IgD-negative memory B cell (primary cell): Measurements from ENCODE around the gene KCNH2. TPM values are rescaled to one million over a fixed set of nuclear protein-coding genes. Genes with fewer than 3 reads are reported as not detected.
"Not testable (repeated sequence)": the region's sequence is repeated elsewhere in the genome, so short reads cannot be mapped to it uniquely, and the experiment has no call there.

ENCODE experiments used
- H3K27ac Mint-ChIP-seq, 3 donors: one replicate each; pipeline ENCODE4 v1.8.0; 2020 to 2022; ENCODE audit warnings: mild to moderate bottlenecking in 3 of 3, mixed read lengths in 3 of 3, moderate library complexity in 1 of 3
- H3K27me3 Mint-ChIP-seq: one replicate; pipeline ENCODE4 v1.8.0; 2021; ENCODE audit warnings: mixed read lengths
- H3K36me3 Mint-ChIP-seq: one replicate; pipeline ENCODE4 v1.8.0; 2020; ENCODE audit warnings: mild to moderate bottlenecking, mixed read lengths
- H3K4me1 Mint-ChIP-seq, 3 donors: one replicate each; pipeline ENCODE4 v1.8.0; 2020 to 2022; ENCODE audit warnings: mixed read lengths in 3 of 3, mild to moderate bottlenecking in 1 of 3
- H3K4me3 Mint-ChIP-seq, 4 donors: one replicate each; pipeline ENCODE4 v1.8.0; 2020 to 2022; ENCODE audit warnings: mild to moderate bottlenecking in 4 of 4, mixed read lengths in 4 of 4, moderate library complexity in 3 of 4
- H3K9me3 Mint-ChIP-seq, 3 donors: one replicate each; pipeline ENCODE4 v1.8.0; 2020 to 2021; ENCODE audit warnings: mixed read lengths in 3 of 3, mild to moderate bottlenecking in 1 of 3
- polyA plus RNA-seq: library from polyadenylated mRNA; unstranded; fragments of 300-500 nt; fragmentation: Illumina TruSeq; gene quantifications from one replicate; pipeline ENCODE4 v1.2.3, GENCODE V29; 2021

KCNH2 gene, protein sequence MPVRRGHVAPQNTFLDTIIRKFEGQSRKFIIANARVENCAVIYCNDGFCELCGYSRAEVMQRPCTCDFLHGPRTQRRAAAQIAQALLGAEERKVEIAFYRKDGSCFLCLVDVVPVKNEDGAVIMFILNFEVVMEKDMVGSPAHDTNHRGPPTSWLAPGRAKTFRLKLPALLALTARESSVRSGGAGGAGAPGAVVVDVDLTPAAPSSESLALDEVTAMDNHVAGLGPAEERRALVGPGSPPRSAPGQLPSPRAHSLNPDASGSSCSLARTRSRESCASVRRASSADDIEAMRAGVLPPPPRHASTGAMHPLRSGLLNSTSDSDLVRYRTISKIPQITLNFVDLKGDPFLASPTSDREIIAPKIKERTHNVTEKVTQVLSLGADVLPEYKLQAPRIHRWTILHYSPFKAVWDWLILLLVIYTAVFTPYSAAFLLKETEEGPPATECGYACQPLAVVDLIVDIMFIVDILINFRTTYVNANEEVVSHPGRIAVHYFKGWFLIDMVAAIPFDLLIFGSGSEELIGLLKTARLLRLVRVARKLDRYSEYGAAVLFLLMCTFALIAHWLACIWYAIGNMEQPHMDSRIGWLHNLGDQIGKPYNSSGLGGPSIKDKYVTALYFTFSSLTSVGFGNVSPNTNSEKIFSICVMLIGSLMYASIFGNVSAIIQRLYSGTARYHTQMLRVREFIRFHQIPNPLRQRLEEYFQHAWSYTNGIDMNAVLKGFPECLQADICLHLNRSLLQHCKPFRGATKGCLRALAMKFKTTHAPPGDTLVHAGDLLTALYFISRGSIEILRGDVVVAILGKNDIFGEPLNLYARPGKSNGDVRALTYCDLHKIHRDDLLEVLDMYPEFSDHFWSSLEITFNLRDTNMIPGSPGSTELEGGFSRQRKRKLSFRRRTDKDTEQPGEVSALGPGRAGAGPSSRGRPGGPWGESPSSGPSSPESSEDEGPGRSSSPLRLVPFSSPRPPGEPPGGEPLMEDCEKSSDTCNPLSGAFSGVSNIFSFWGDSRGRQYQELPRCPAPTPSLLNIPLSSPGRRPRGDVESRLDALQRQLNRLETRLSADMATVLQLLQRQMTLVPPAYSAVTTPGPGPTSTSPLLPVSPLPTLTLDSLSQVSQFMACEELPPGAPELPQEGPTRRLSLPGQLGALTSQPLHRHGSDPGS
- polyA plus RNA-seq = 2.5 TPM

DNA sequence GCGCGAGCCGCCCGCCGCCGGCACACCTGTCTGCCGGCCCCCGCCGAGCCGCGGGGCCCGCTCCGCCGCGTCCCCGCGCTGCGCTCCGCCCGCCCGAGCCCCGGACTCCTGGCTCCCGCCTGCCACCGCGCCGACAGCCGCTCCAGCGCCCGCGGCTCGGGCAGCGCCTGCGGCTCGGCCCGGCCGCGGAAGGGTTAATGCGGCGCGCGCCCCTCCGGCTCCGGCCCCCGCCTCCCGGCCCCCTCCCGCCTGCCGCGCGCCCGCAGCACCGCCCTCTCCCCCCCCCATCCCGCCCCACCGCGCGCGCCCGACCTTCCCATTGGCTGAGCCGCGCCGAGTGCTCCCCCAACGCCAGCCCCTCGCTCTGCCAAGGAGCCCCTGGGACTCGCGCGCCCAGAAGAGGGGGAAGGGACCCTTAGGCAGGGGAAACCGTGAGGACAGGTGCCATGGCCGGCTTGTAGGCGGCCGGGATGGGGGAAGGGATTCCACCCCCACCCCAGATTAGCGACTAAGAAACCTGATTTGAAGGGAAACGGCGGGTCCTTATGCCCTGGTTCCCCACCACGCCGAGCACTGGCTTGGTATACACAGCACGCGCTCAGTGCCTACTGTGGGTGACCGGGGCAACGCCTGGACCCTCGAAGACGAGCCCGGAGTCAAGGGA is at the start of gene KCNH2:
Gene KCNH2, minus strand, starts transcription at position 196 of the 664 bp plus-strand sequence. CDS start 408 bp downstream, outside the sequence.
- Mint-ChIP-seq H3K36me3 (no peaks in the 10 kb centered on the region), H3K4me1 (peaks cover 16 to 24% (median 21%) of the 10 kb centered on the region in 3 donors), H3K4me3 (peak within 1 kb of the TSS; percentile 79 to 92 (median 88)), H3K9me3 (peaks cover 0 to 1% (median 0%) of the 10 kb centered on the region in 3 donors), H3K27me3 (peaks cover 42% of the 10 kb centered on the region), H3K27ac (peak within 1 kb of the TSS; percentile 31 to 93 (median 55))

DNA sequence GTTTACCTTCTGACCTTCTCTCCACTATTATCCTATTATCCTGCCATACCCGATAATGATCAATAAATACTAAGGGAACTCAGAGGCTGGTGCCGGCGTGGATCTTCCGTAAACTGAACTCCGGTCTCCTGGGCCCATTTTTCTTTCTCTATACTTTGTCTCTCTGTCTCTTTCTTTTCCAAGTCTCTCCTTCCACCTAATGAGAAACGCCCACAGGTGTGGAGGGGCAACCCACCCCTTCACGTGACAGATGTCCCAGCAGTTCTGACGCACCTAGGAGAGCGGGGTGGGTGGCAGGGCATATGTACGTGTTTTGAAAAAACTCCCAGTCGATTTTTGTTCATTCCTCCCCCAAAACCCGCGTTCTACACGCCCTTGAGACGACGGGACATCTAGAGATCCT is 49.6 kb upstream of the KCNH2 start:
- H3K4me3 Mint-ChIP-seq = peak overlapping the region; percentile 88 to 99 (median 96)
- H3K9me3 Mint-ChIP-seq, H3K36me3 Mint-ChIP-seq, H3K27me3 Mint-ChIP-seq: not testable (repeated sequence)
- peak overlapping the region; percentile 97 to 100 (median 99) for H3K27ac Mint-ChIP-seq
- peaks cover 15 to 18% (median 16%) of the 10 kb centered on the region in 3 donors for H3K4me1 Mint-ChIP-seq

DNA sequence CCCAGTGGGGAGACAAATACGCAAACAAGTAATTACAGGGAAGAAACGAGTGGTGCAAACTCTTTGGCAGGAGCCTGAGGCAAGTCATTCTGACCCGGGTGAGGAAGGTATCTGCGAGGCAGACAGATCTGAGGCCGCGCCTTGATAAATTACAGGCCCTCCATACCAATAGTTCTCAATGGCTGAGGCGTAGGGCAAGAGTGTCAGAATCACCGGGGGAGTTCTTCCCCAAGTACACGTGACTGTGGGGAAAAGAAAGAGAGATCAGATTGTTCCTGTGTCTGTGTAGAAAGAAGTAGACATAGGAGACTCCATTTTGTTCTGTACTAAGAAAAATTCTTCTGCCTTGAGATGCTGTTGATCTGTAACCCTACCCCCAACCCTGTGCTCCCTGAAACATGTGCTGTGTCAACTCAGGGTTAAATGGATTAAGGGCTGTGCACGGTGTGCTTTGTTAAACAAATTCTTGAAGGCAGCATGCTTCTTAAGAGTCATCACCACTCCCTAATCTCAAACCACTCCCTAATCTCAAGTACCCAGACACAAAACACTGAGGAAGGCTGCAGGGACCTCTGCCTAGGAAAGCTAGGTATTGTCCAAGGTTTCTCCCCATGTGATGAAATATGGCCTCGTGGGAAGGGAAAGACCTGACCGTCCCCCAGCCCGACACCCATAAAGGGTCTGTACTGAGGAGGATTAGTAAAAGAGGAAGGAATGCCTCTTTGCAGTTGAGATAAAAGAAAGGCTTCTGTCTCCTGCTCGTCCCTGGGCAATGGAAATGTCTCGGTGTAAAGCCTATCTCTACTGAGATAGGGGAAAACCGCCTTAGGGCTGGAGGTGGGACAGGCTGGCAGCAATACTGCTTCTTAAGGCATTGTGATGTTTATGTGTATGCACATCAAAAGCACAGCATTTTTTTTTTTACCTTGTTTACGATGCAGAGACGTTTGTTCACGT is 48.9 kb upstream of the KCNH2 start:
- H3K27me3 Mint-ChIP-seq, H3K9me3 Mint-ChIP-seq, H3K36me3 Mint-ChIP-seq: not testable (repeated sequence)
- Mint-ChIP-seq H3K4me1 (peaks cover 15 to 18% (median 16%) of the 10 kb centered on the region in 3 donors), H3K27ac (peak overlapping the region; percentile 97 to 100 (median 99)), H3K4me3 (peak overlapping the region; percentile 88 to 99 (median 96))

DNA sequence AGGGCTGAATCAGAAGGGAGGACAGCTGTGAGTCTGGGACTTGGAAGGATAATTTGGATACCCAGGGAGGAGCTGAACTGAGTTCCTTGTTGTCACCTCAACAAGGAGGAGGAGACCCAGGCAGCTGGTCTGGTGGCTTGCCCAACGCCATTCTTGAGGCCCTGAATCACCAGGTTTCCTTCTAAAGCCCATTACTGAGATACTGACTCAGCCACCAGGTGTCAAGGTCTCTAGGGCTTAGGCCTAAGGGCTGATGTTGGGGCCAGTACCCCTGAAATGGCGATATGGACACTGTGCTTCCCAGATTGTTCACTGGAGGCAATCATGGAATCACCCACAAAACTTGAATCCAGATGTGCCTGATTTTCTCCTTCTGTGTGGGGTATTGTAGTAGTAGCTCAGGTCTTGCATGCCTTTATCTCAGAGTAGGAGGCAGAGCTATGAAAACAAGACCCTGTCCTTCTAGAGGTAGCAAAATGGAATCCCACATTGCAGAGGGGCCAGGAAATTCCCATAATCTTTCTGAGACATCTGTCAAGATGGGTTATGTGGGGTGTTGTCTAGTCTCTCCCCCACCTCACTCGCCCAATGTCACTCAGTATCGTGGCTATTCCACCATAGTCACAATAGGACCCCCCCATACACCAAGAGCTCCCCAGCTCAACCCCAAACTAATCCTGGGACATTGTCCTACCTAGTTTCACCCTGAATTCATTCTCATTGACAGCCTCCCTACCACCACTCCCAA is 48.0 kb upstream of the KCNH2 start:
- Mint-ChIP-seq H3K27ac (peak overlapping the region; percentile 47 to 99 (median 97)), H3K4me3 (peak overlapping the region in 1 of 4 donors; percentile 88), H3K9me3 (no peaks in the 10 kb centered on the region), H3K4me1 (peaks cover 15 to 16% (median 16%) of the 10 kb centered on the region in 3 donors), H3K27me3 (peaks cover 14% of the 10 kb centered on the region), H3K36me3 (peaks cover 6% of the 10 kb centered on the region)

DNA sequence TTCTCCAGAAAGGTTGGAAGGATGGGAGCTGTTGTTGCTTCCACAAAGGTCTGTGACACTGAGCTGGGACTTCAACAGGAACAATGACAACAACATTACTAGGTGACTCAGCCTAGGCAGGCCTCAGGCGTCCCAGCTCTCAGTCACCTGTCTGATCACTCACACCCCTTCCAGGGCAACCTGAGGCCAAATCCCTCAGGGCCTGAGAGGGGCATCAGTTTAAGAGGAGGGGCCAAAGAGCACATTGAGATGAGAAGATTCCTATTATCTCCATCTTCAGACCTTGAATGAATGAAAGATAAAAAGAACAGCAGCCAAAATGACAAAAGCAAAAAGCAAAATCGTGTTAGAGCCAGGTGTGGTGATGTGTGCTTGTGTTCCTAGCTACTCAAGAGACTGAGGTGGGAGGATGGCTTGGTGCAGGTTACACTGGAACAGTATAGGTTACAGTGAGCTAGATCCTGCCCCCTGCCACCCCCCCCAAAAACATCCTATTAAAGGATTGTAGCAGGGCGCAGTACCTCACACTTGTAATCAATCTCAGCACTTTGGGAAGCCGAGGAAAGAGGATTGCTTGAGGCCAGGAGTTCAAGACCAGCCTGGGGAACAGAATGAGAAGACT is 46.4 kb upstream of the KCNH2 start, which contains the start of gene ATG9B:
Gene ATG9B, minus strand, starts transcription at position 60 of the 622 bp plus-strand sequence. CDS start 71 bp downstream, outside the sequence.
- Mint-ChIP-seq H3K27me3 (peaks cover 21% of the 10 kb centered on the region), H3K27ac (peak within 1 kb of the TSS in 1 of 3 donors; percentile 87), H3K4me1 (peaks cover 13 to 21% (median 18%) of the 10 kb centered on the region in 3 donors), H3K4me3 (peak within 1 kb of the TSS in 1 of 4 donors; percentile 52), H3K9me3 (no peaks in the 10 kb centered on the region), H3K36me3 (peaks cover 6% of the 10 kb centered on the region)

DNA sequence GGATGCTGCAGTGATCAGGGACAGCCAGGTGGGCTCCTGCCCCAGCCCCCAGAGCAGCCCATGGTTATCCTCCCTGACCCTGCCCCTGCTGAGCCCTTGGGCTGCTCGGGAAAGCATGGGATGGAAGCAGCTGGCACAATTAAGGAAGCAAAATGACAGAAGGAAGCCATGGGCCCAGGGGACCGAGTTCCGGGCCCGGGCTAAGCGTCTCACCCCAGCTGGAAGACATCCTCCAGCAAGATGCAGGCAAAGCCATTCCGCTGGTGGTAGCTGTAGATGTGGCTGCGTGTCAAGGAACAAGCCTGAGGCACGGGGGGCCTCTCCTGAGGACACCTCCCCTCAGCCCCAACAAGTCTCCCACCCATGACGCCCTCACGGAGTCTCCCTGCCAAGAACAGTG is 45.1 kb upstream of the KCNH2 start:
- peaks cover 3% of the 10 kb centered on the region for H3K36me3 Mint-ChIP-seq

DNA sequence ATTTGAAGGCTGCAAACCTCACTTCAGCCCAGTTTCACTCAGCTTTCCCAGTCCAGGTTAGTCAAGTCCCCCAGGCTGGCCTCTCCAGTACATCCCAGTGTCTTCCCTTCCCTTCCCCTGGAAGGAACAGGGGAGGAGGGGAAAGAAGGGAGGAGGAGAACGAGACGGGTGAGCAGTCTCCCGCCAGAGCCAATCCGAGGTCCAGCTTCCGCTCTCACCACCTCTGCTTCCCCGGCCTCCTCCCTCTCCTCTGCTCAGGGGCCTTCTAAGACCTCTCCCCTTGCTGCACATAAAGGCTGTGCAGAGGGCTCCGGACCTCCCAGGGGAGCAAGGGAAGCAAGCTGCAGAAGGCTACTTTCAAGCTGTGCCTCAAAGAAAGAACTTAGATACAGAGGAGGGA is 42.1 kb upstream of the KCNH2 start:
- H3K27me3 Mint-ChIP-seq = peaks cover 33% of the 10 kb centered on the region
- no peaks in the 10 kb centered on the region for H3K9me3 Mint-ChIP-seq
- peaks cover 15 to 20% (median 18%) of the 10 kb centered on the region in 3 donors for H3K4me1 Mint-ChIP-seq
- H3K27ac Mint-ChIP-seq = peak overlapping the region in 1 of 3 donors; percentile 54
- H3K4me3 Mint-ChIP-seq = peak overlapping the region in 1 of 4 donors; percentile 86
- H3K36me3 Mint-ChIP-seq = peaks cover 1% of the 10 kb centered on the region

More for the DNA sequence above, 45.1 kb upstream of the KCNH2 start:
- Mint-ChIP-seq H3K27me3 (peaks cover 31% of the 10 kb centered on the region), H3K9me3 (no peaks in the 10 kb centered on the region), H3K4me1 (peaks cover 13 to 18% (median 14%) of the 10 kb centered on the region in 3 donors), H3K4me3 (no peak overlapping the region), H3K27ac (peak overlapping the region in 1 of 3 donors; percentile 79)

DNA sequence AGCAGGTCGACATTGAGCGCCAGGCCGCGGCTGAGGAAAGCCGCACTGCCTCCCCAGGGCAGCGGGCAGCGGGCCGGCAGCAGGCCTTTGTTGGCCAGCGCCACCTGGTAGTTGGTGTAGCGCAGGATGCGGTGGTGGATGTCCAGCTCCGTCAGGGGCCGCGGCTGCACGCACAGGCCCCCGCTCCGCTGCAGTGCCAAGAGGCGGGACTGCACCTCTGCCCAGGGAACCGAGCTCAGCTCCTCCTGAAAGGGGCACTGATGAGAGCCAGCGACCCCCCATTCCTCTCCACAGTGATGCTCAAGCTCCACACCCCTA is 41.0 kb upstream of the KCNH2 start:
- Mint-ChIP-seq H3K27me3 (peaks cover 33% of the 10 kb centered on the region), H3K4me3 (peak overlapping the region in 2 of 4 donors; percentile 87 to 88), H3K27ac (peak overlapping the region in 1 of 3 donors; percentile 90), H3K9me3 (no peaks in the 10 kb centered on the region), H3K36me3 (peaks cover 3% of the 10 kb centered on the region), H3K4me1 (peaks cover 21 to 27% (median 26%) of the 10 kb centered on the region in 3 donors)

DNA sequence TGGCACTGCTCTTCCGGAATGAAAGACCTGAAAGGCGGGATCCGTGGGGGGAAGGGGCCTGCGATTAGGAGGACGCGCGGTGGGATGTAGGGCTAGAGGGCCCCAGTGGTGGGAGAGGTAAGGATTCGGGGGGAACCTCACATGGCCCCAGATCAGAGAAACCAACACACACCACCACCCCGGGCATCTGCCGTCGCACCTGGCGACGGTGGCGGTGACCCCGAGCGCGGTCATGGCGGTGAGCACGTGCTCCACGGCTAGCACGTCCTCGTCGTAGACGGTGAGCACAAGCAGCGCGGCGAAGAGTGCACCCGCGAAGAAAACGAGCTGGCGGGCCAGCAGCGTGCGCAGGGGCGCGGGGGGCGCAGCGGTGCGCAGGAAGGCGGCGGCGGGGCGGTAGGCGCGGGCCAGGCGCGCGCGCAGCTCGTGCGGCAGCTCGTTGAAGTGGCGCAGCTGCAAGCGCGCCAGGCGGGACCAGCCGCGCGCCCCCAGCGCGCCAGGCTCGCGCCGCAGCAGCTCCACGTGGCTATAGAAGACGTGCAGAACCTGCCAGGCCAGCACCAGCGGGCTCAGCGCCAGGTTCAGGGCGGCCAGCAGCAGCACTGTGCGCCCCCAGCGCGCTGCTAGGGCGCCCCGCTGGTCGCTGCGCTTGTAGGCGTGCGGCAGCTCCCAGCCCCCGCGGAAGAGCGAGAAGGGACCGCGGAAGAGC is 40.5 kb upstream of the KCNH2 start:
- H3K9me3 Mint-ChIP-seq = peaks cover 0 to 1% (median 0%) of the 10 kb centered on the region in 3 donors
- peaks cover 33% of the 10 kb centered on the region for H3K27me3 Mint-ChIP-seq
- peak overlapping the region; percentile 70 to 92 (median 86) for H3K4me3 Mint-ChIP-seq
- peak overlapping the region; percentile 90 to 96 (median 94) for H3K27ac Mint-ChIP-seq
- peaks cover 22 to 27% (median 26%) of the 10 kb centered on the region in 3 donors for H3K4me1 Mint-ChIP-seq
- H3K36me3 Mint-ChIP-seq = peaks cover 4% of the 10 kb centered on the region

DNA sequence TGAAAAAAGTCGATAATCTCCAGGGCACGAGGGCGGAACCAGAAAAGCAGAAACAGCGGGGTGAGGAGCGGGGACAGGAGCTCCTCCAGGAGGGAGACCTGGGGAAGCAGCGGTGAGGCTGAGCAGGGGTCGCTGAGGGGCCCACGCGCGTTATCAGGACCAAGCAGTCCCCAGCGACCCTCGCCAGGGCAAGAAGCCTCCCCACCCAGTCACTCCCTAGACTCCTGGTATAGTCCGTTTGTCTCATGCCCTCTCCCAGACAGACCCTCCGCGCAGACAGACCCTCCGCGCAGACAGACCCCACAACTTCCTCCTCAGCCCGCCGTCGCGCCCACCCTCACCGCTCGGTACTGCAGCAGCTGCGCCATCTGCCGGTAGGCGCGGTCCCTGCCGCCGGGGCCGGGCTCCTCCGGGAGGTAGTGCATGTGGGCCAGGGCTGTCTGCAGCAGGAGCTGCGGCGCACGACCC is 39.9 kb upstream of the KCNH2 start:
- Mint-ChIP-seq H3K27ac (peak overlapping the region; percentile 90 to 96 (median 94)), H3K4me3 (peak overlapping the region; percentile 70 to 92 (median 86)), H3K27me3 (peaks cover 29% of the 10 kb centered on the region), H3K9me3 (peaks cover 0 to 1% (median 0%) of the 10 kb centered on the region in 3 donors), H3K36me3 (peaks cover 3% of the 10 kb centered on the region), H3K4me1 (peaks cover 22 to 27% (median 26%) of the 10 kb centered on the region in 3 donors)

DNA sequence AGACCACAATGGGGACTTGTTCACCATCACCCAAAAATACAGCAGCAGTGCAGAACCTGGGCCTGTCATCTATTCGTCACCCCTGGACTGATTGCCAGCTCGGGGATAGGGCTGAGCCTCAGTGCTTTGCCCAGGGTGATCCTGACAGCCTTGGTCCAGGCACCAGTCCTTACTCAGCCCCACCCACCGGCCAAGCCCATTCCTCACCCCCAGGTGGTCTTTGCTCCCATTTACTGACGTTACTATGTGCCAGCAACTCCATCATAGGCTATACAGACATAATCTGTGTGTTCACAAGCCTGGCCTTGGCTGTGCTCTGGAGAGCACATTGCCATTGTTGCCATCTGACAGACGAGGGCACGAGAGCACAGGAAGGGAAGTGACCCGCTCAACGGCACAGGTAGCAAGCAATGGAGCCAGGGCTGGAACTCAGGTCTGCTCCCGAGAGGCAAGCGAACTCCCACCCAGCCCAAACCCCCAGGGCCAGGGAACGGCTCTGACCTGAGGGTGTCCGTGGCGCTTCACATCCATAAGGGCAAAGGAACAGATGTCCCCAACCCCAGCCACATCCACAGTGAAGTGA is 39.3 kb upstream of the KCNH2 start:
- Mint-ChIP-seq H3K36me3 (peaks cover 3% of the 10 kb centered on the region), H3K27me3 (peaks cover 29% of the 10 kb centered on the region), H3K4me3 (peak overlapping the region; percentile 70 to 92 (median 86)), H3K4me1 (peaks cover 22 to 31% (median 27%) of the 10 kb centered on the region in 3 donors), H3K27ac (peak overlapping the region; percentile 53 to 96 (median 90)), H3K9me3 (peaks cover 0 to 1% (median 0%) of the 10 kb centered on the region in 3 donors)
